H1 (cell line): ENCODE data around the gene GDPD5. TPM values are rescaled to one million over a fixed set of nuclear protein-coding genes. Genes with fewer than 3 reads are reported as not detected.

Experiments
- CTCF ChIA-PET: fragments of 300-600 bp; sonication (Branson Sonifier 250); formaldehyde crosslinking; loops from one replicate; lab custom pipeline; 2021; ENCODE audit not compliant: partially characterized antibody; lab: Charles Lee
- POLR2A ChIA-PET: fragments of 300-600 bp; sonication (Branson Sonifier 250); formaldehyde crosslinking; loops from one replicate; lab custom pipeline; 2021; ENCODE audit warnings: inconsistent platforms; ENCODE audit not compliant: partially characterized antibody; lab: Charles Lee
- DNase-seq, 2 experiments: peaks; one replicate each; pipeline versions ENCODE4 v3.0.0 to v3.0.0-alpha.2; 2010 to 2022; ENCODE audit warnings: low spot score in 2 of 2, low read depth in 1 of 2, mixed read lengths in 1 of 2
- FAIRE-seq: peaks from 2 replicates; lab custom pipeline; 2011; peaks lifted over from hg19 to GRCh38; lab: Jason Lieb, UNC
- H2AFZ ChIP-seq: 2 replicates; pipeline ENCODE4 v1.8.1; 2012; ENCODE audit warnings: low read length, inconsistent platforms
- H2AK5ac ChIP-seq: 2 replicates; pipeline ENCODE4 v1.6.1; 2013; ENCODE audit warnings: low read depth, low read length
- H2BK120ac ChIP-seq: replicated peaks from 2 replicates; pipeline ENCODE3; 2013; ENCODE audit warnings: low read depth, low read length, inconsistent platforms
- H2BK12ac ChIP-seq: 2 replicates; pipeline ENCODE4 v1.6.1; 2013; ENCODE audit warnings: low read depth, low read length
- H2BK15ac ChIP-seq: 2 replicates; pipeline ENCODE4 v1.6.1; 2013; ENCODE audit warnings: low read length
- H2BK20ac ChIP-seq: 2 replicates; pipeline ENCODE4 v1.6.1; 2013; ENCODE audit warnings: low read length
- H2BK5ac ChIP-seq: 2 replicates; pipeline ENCODE4 v1.6.1; 2013; ENCODE audit warnings: low read depth, low read length
- H3K14ac ChIP-seq: 2 replicates; pipeline ENCODE4 v1.6.1; 2013; ENCODE audit warnings: inconsistent platforms; ENCODE audit not compliant: insufficient read length
- H3K18ac ChIP-seq: 2 replicates; pipeline ENCODE4 v1.6.1; 2013; ENCODE audit warnings: low read length; ENCODE audit errors: extremely low read depth
- H3K23ac ChIP-seq: 2 replicates; pipeline ENCODE4 v1.6.1; 2013; ENCODE audit warnings: inconsistent platforms; ENCODE audit not compliant: insufficient read length
- H3K23me2 ChIP-seq: 2 replicates; pipeline ENCODE4 v1.6.1; 2013; ENCODE audit warnings: low read depth, low read length
- H3K27ac ChIP-seq: 2 replicates; pipeline ENCODE4 v1.6.1; 2011; ENCODE audit warnings: low read depth, low read length, inconsistent platforms
- H3K27me3 ChIP-seq, 4 experiments: replicated peaks in 1 of 4; 1 replicate in 1 of 4; 2 replicates in 3 of 4; pipeline versions ENCODE4 v1.6.1 to v1.8.1; 2011 to 2013; ENCODE audit warnings: low read length in 3 of 4, mild to moderate bottlenecking in 3 of 4, inconsistent platforms in 2 of 4, mixed read lengths in 2 of 4, moderate library complexity in 1 of 4; ENCODE audit not compliant: control insufficient read depth in 3 of 4, insufficient read depth in 3 of 4; ENCODE audit errors: extremely low read depth in 1 of 4
- H3K36me3 ChIP-seq, 4 experiments: 2 replicates each; pipeline versions ENCODE4 v1.6.1 to v1.8.1; 2011 to 2013; ENCODE audit warnings: mild to moderate bottlenecking in 4 of 4, low read length in 3 of 4, moderate library complexity in 2 of 4, control low read depth in 1 of 4, inconsistent platforms in 1 of 4; ENCODE audit not compliant: insufficient read depth in 4 of 4, control insufficient read depth in 2 of 4
- H3K4ac ChIP-seq: replicated peaks from 2 replicates; pipeline ENCODE3; 2013; ENCODE audit warnings: low read length, low read depth, mixed read lengths, inconsistent platforms; ENCODE audit not compliant: insufficient read length
- H3K4me1 ChIP-seq, 4 experiments: replicated peaks in 1 of 4; 1 replicate in 1 of 4; 2 replicates in 3 of 4; pipeline versions ENCODE4 v1.6.1 to v1.8.1; 2011 to 2013; ENCODE audit warnings: low read length in 3 of 4, inconsistent platforms in 2 of 4, mixed read lengths in 1 of 4; ENCODE audit not compliant: insufficient read depth in 4 of 4, control insufficient read depth in 3 of 4
- H3K4me2 ChIP-seq, 2 experiments: 2 replicates each; pipeline versions ENCODE4 v1.6.1 to v1.8.1; 2011 to 2013; ENCODE audit warnings: low read depth in 2 of 2, low read length in 2 of 2, control low read depth in 1 of 2, inconsistent platforms in 1 of 2, mild to moderate bottlenecking in 1 of 2; ENCODE audit not compliant: insufficient read depth in 1 of 2
- H3K4me3 ChIP-seq, 4 experiments: fragments of 200-600, 300-600 bp in 1 of 4; sonication (generic), shearing (Covaris generic), sonication (Bioruptor Twin) in 1 of 4; 2 replicates each; pipeline versions ENCODE4 v1.5.1 to v1.8.1; 2011 to 2016; ENCODE audit warnings: low read length in 4 of 4, low read depth in 3 of 4, control low read depth in 2 of 4, inconsistent platforms in 2 of 4, mild to moderate bottlenecking in 2 of 4, mixed read lengths in 1 of 4, moderate library complexity in 1 of 4; ENCODE audit not compliant: insufficient read depth in 2 of 4; ENCODE audit errors: extremely low read depth in 1 of 4
- H3K56ac ChIP-seq: replicated peaks from 2 replicates; pipeline ENCODE3; 2013; ENCODE audit warnings: low read depth, mild to moderate bottlenecking, mixed read lengths, low read length, inconsistent platforms; ENCODE audit not compliant: insufficient read length
- H3K79me1 ChIP-seq: 2 replicates; pipeline ENCODE4 v1.6.1; 2013; ENCODE audit warnings: low read depth, low read length, control low read depth
- H3K79me2 ChIP-seq, 2 experiments: 2 replicates each; pipeline versions ENCODE4 v1.6.1 to v1.8.1; 2012 to 2013; ENCODE audit warnings: low read length in 2 of 2, mild to moderate bottlenecking in 2 of 2, inconsistent platforms in 1 of 2; ENCODE audit not compliant: insufficient read depth in 2 of 2, control insufficient read depth in 1 of 2
- H3K9ac ChIP-seq, 4 experiments: replicated peaks in 1 of 4; 1 replicate in 1 of 4; 2 replicates in 3 of 4; pipeline versions ENCODE4 v1.6.1 to v1.8.1; 2011 to 2013; ENCODE audit warnings: low read depth in 3 of 4, low read length in 3 of 4, control low read depth in 2 of 4, mild to moderate bottlenecking in 2 of 4, moderate library complexity in 2 of 4, inconsistent platforms in 1 of 4; ENCODE audit errors: extremely low read depth in 1 of 4
- H3K9me3 ChIP-seq, 2 experiments: 2 replicates each; pipeline versions ENCODE4 v1.6.1 to v1.8.1; 2012 to 2013; ENCODE audit warnings: mild to moderate bottlenecking in 2 of 2, moderate library complexity in 2 of 2, control low read depth in 1 of 2, inconsistent platforms in 1 of 2, low read depth in 1 of 2, low read length in 1 of 2, mixed read lengths in 1 of 2; ENCODE audit not compliant: insufficient read depth in 2 of 2
- H4K20me1 ChIP-seq, 2 experiments: replicated peaks in 1 of 2; 2 replicates each; pipeline versions ENCODE3 to v1.8.1; 2011 to 2013; ENCODE audit warnings: inconsistent platforms in 2 of 2, low read length in 2 of 2, mild to moderate bottlenecking in 1 of 2; ENCODE audit not compliant: insufficient read depth in 2 of 2, control insufficient read depth in 1 of 2
- H4K5ac ChIP-seq: 2 replicates; pipeline ENCODE4 v1.6.1; 2013; ENCODE audit warnings: low read length, low read depth, mixed read lengths, inconsistent platforms; ENCODE audit not compliant: insufficient read length
- H4K8ac ChIP-seq: 2 replicates; pipeline ENCODE4 v1.8.0; 2013; ENCODE audit warnings: mild to moderate bottlenecking, moderate library complexity, low read length, inconsistent platforms; ENCODE audit not compliant: insufficient read depth; ENCODE audit errors: extremely low read depth
- H4K91ac ChIP-seq: replicated peaks from 2 replicates; pipeline ENCODE3; 2013; ENCODE audit warnings: low read length, mixed read lengths, inconsistent platforms; ENCODE audit not compliant: insufficient read length
- CBX5 ChIP-seq: fragments of 300-800, 300-1000 bp; sonication (generic); IDR thresholded peaks from 2 replicates; pipeline ENCODE4 v1.7.1; 2016; ENCODE audit warnings: antibody characterized with exemption, low read length, low read depth
- CBX8 ChIP-seq: fragments of 300-800, 300-1000 bp; sonication (generic); IDR thresholded peaks from 2 replicates; pipeline ENCODE4 v1.7.1; 2016; ENCODE audit warnings: low read depth, low read length, borderline replicate concordance
- EGR1 ChIP-seq: IDR thresholded peaks from 2 replicates; pipeline ENCODE4 v1.6.1; 2011; ENCODE audit warnings: low read depth, low read length, borderline replicate concordance
- HDAC6 ChIP-seq: IDR thresholded peaks from one replicate; pipeline ENCODE4 v1.7.1; 2012; ENCODE audit warnings: low read depth, mild to moderate bottlenecking, inconsistent platforms, low read length, moderate library complexity
- KDM5A ChIP-seq: fragments of 200-600 bp; IDR thresholded peaks from 2 replicates; pipeline ENCODE4 v1.7.1; 2012; ENCODE audit warnings: mild to moderate bottlenecking, low read length, inconsistent platforms, mixed read lengths
- MAFK ChIP-seq: IDR thresholded peaks from 2 replicates; pipeline ENCODE4 v1.6.1; 2012; ENCODE audit warnings: low read depth, mild to moderate bottlenecking, improper control_type of control experiment, low read length
- NANOG ChIP-seq: IDR thresholded peaks from 2 replicates; pipeline ENCODE4 v1.6.1; 2011; ENCODE audit warnings: low read length, low read depth, mild to moderate bottlenecking, inconsistent platforms; ENCODE audit not compliant: insufficient read depth, poor library complexity, severe bottlenecking
- TEAD4 ChIP-seq: IDR thresholded peaks from 2 replicates; pipeline ENCODE4 v1.6.1; 2012; ENCODE audit warnings: low read depth, low read length, inconsistent platforms, mixed read lengths
- WGBS, 2 experiments: shearing (Covaris generic) in 1 of 2; methylation state at CpG; one replicate each; pipeline versions ENCODE4 v1.1.6 to v1.1.7; 2013 to 2015; ENCODE audit warnings: low lambda C conversion rate in 2 of 2, mixed read lengths in 2 of 2, inconsistent platforms in 1 of 2, low coverage in 1 of 2, missing lambda C conversion rate in 1 of 2; ENCODE audit not compliant: insufficient replicate concordance in 2 of 2, insufficient coverage in 1 of 2, insufficient read length in 1 of 2; ENCODE audit errors: extremely low coverage in 1 of 2, missing lambda C conversion rate in 1 of 2; 5-methylcytosine and 5-hydroxymethylcytosine counted together
- polyA plus RNA-seq, 7 experiments: library from polyadenylated mRNA; depleted of rRNA in 3 of 7; stranded (reverse) in 5 of 7; unstranded in 2 of 7; fragments of >200 nt in 5 of 7; fragments of 200-250 nt in 2 of 7; gene quantifications; 1 replicate in 5 of 7; 2 replicates in 1 of 7; 4 replicates in 1 of 7; pipeline versions ENCODE4 v1.2.1 to v1.2.3, GENCODE V29; 2011 to 2013; ENCODE audit warnings: missing spikeins in 2 of 7, mixed read lengths in 2 of 7
- total RNA-seq: library from RNA; stranded (reverse); fragmentation: NEBNext Ultra II Directional; extraction: Animal tissue kit (Norgen Biotek cat#: 25700); gene quantifications from 2 replicates; pipeline ENCODE4 v1.2.1, GENCODE V29; 2021
- TF ChIP-seq, protein P1 (sequence below): IDR thresholded peaks from 2 replicates; pipeline ENCODE4 v1.6.1; 2012; ENCODE audit warnings: low read length, inconsistent platforms
- TF ChIP-seq, protein P2 (sequence below): IDR thresholded peaks from 2 replicates; pipeline ENCODE4 v1.6.1; 2011; ENCODE audit warnings: low read length, improper control_type of control experiment

GDPD5 gene
- total and polyA plus RNA-seq, 2 of the 8 experiments (the other 6 are each of a cell fraction or from before 2014, with no cell fraction given), result 7.8 to 8.6 TPM

DNA sequence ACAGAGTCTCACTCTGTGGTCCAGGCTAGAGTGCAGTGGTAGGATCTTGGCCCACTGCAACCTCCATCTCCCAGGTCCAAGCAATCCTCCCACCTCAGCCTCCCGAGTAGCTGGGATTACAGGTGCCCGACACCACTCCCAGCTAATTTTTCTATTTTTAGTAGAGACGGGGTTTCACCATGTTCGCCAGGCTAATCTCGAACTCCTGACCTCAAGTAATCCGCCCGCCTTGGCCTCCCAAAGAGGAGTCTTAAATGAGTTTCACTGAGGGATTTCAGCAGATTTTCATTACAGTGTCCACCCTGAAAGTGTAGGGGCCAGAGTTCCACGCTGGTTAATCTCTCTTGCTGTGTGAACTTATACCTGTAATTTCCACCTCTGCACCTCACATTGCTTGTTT, 126.8 kb downstream of the GDPD5 start:
- H4K91ac ChIP-seq, result no peak overlapping the region
- H4K8ac ChIP-seq, result no peak overlapping the region
- H3K4me1 ChIP-seq, result peaks cover 0 to 9% (median 4%) of the 10 kb centered on the region in 4 experiments; a peak in 6 of 7 replicates
- H2BK5ac ChIP-seq, result no peak overlapping the region
- H2AK5ac ChIP-seq, result no peak overlapping the region
- no peak overlapping the region for H3K18ac ChIP-seq
- H2BK20ac ChIP-seq, result no peak overlapping the region
- DNase-seq (no peak), FAIRE-seq (no peak)
- peak overlapping the region in 1 of 4 experiments; percentile 98; a peak in 1 of 8 replicates for H3K4me3 ChIP-seq
- CTCF ChIA-PET, result interaction anchor here (1.3 to 4.5 kb wide), 5 partner anchors 9 to 27 kb away, joined by 5 to 20 read pairs (median 12); no protein-coding TSS in a partner anchor
- H4K20me1 ChIP-seq, result peaks cover 25 to 32% of the 10 kb centered on the region in 2 experiments
- no peak overlapping the region; a peak in 1 of 4 replicates for H3K4me2 ChIP-seq
- H3K14ac ChIP-seq, result no peak overlapping the region
- no peak overlapping the region for H3K56ac ChIP-seq
- no peak overlapping the region for H2AFZ ChIP-seq
- no peak overlapping the region for H4K5ac ChIP-seq
- H3K27ac ChIP-seq, result no peak overlapping the region
- no peak overlapping the region for H2BK15ac ChIP-seq
- H3K23ac ChIP-seq, result no peak overlapping the region
- no peak overlapping the region for H2BK120ac ChIP-seq
- POLR2A ChIA-PET, result interaction anchor here (1.0 to 20.0 kb wide), 8 partner anchors 4 to 129 kb away, joined by 5 to 570 read pairs (median 22); partner anchors contain the start of genes GDPD5, KLHL35 and RPS3
- WGBS, 2 experiments, result 68% methylated on average over 8 of the region's 8 CpGs; no CpG with 5 or more reads in 1 of the 2 experiments
- peaks cover 25 to 38% (median 33%) of the 10 kb centered on the region in 4 experiments for H3K36me3 ChIP-seq
- peaks cover 8% of the 10 kb centered on the region; the same call in 1 of the 2 replicates for H3K79me1 ChIP-seq
- H3K23me2 ChIP-seq, result peaks cover 7% of the 10 kb centered on the region
- H3K79me2 ChIP-seq, result peaks cover 29 to 46% of the 10 kb centered on the region in 2 experiments
- H3K9me3 ChIP-seq, result no peaks in the 10 kb centered on the region
- H3K4ac ChIP-seq, result no peak overlapping the region
- no peaks in the 10 kb centered on the region for H3K27me3 ChIP-seq
- H3K9ac ChIP-seq, result no peak overlapping the region
- H2BK12ac ChIP-seq, result no peak overlapping the region
- TF ChIP-seq NANOG (no peak), CBX8 (no peak), EGR1 (no peak), KDM5A (no peak), TEAD4 (no peak), HDAC6 (no peak), CBX5 (no peak), MAFK (no peak)
- TF ChIP-seq, protein P1, sequence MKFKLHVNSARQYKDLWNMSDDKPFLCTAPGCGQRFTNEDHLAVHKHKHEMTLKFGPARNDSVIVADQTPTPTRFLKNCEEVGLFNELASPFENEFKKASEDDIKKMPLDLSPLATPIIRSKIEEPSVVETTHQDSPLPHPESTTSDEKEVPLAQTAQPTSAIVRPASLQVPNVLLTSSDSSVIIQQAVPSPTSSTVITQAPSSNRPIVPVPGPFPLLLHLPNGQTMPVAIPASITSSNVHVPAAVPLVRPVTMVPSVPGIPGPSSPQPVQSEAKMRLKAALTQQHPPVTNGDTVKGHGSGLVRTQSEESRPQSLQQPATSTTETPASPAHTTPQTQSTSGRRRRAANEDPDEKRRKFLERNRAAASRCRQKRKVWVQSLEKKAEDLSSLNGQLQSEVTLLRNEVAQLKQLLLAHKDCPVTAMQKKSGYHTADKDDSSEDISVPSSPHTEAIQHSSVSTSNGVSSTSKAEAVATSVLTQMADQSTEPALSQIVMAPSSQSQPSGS, result no peak
- TF ChIP-seq, protein P2, sequence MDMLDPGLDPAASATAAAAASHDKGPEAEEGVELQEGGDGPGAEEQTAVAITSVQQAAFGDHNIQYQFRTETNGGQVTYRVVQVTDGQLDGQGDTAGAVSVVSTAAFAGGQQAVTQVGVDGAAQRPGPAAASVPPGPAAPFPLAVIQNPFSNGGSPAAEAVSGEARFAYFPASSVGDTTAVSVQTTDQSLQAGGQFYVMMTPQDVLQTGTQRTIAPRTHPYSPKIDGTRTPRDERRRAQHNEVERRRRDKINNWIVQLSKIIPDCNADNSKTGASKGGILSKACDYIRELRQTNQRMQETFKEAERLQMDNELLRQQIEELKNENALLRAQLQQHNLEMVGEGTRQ, result no peak
